PC-9 (cell line): ENCODE results near the gene ZNF75A. TPM values are rescaled to one million over a fixed set of nuclear protein-coding genes. Genes with fewer than 3 reads are reported as not detected.

ENCODE experiments used
- Bru-seq: library from RNA; stranded (reverse); fragments of 400-500 nt; gene quantifications from one replicate; lab custom pipeline; 2021; lab: Mats Ljungman, UMichigan
- BruChase-seq, 2 experiments: library from RNA; stranded (reverse); fragments of 400-500 nt; gene quantifications; one replicate each; lab custom pipeline; 2021; lab: Mats Ljungman, UMichigan
- BruUV-seq: library from RNA; stranded (reverse); fragments of 400-500 nt; replicated peaks from 2 replicates; lab custom pipeline; 2021; lab: Mats Ljungman, UMichigan
- CTCF ChIA-PET: fragments of 300-600 bp; sonication (Branson Sonifier 250); formaldehyde crosslinking; loops from one replicate; lab custom pipeline; 2022; ENCODE audit warnings: antibody characterized with exemption; lab: Charles Lee
- POLR2A ChIA-PET: fragments of 300-600 bp; sonication (Branson Sonifier 250); formaldehyde crosslinking; loops from one replicate; lab custom pipeline; 2022; ENCODE audit warnings: antibody characterized with exemption; ENCODE audit not compliant: unreplicated experiment; lab: Charles Lee
- DNase-seq, 2 experiments: peaks; one replicate each; pipeline versions ENCODE4 v3.0.0 to v3.0.0-alpha.2; 2015 to 2022; ENCODE audit warnings: mixed read lengths in 1 of 2
- H2AFZ ChIP-seq: fragments of 200-600 bp; sonication (generic); 2 replicates; pipeline ENCODE4 v1.8.1; 2017; ENCODE audit warnings: antibody characterized with exemption
- H3F3A ChIP-seq: fragments of 200-600 bp; sonication (generic); 2 replicates; pipeline ENCODE4 v1.8.1; 2017; ENCODE audit warnings: antibody characterized with exemption, mild to moderate bottlenecking, low read depth; ENCODE audit not compliant: insufficient read depth
- H3K27ac ChIP-seq: fragments of 200-600 bp; sonication (generic); 2 replicates; pipeline ENCODE4 v1.6.1; 2016; ENCODE audit warnings: mixed run types
- H3K27me3 ChIP-seq: fragments of 200-600 bp; sonication (generic); 2 replicates; pipeline ENCODE4 v1.6.1; 2016; ENCODE audit warnings: low read depth, mixed run types; ENCODE audit not compliant: insufficient read depth
- H3K36me3 ChIP-seq: fragments of 200-600 bp; sonication (generic); 2 replicates; pipeline ENCODE4 v1.6.1; 2016; ENCODE audit warnings: low read depth, mixed run types
- H3K4me1 ChIP-seq: fragments of 200-600 bp; sonication (generic); replicated peaks from 2 replicates; pipeline ENCODE4 v1.6.1; 2016; ENCODE audit warnings: mixed run types; ENCODE audit not compliant: insufficient read depth
- H3K4me2 ChIP-seq: fragments of 200-600 bp; sonication (generic); 2 replicates; pipeline ENCODE4 v1.6.1; 2017; ENCODE audit warnings: mixed run types
- H3K4me3 ChIP-seq: fragments of 200-600 bp; sonication (generic); 2 replicates; pipeline ENCODE4 v1.6.1; 2016; ENCODE audit warnings: mixed run types
- H3K79me2 ChIP-seq: fragments of 200-600 bp; sonication (generic); 2 replicates; pipeline ENCODE4 v1.6.1; 2017; ENCODE audit warnings: low read depth, mixed run types
- H3K9me2 ChIP-seq: fragments of 200-600 bp; sonication (generic); 2 replicates; pipeline ENCODE4 v1.8.1; 2017; ENCODE audit warnings: mild to moderate bottlenecking; ENCODE audit not compliant: insufficient read depth
- H3K9me3 ChIP-seq: fragments of 200-600 bp; sonication (generic); 2 replicates; pipeline ENCODE4 v1.8.1; 2016; ENCODE audit warnings: low read depth; ENCODE audit not compliant: insufficient read depth
- H4K20me1 ChIP-seq: fragments of 200-600 bp; sonication (generic); 2 replicates; pipeline ENCODE4 v1.8.1; 2017; ENCODE audit not compliant: insufficient read depth
- CTCF ChIP-seq: fragments of 200-600 bp; sonication (generic); conservative IDR thresholded peaks from 2 replicates; pipeline ENCODE4 v1.6.1; 2017; ENCODE audit warnings: mixed run types, antibody characterized with exemption, mild to moderate bottlenecking, moderate library complexity
- EZH2 ChIP-seq: fragments of 200-600 bp; sonication (generic); IDR thresholded peaks from 2 replicates; pipeline ENCODE4 v1.8.0; 2017; ENCODE audit warnings: antibody characterized with exemption, low read depth
- intact Hi-C: fragments of 100-400 bp; cut with micrococcal nuclease; formaldehyde crosslinking; loops from one replicate; pipeline ENCODE4 v1.10.0; 2022; ENCODE audit not compliant: unreplicated experiment
- long read RNA-seq: library from polyadenylated mRNA; stranded (forward); transcript quantifications from one replicate; pipeline ENCODE4 v2.0.0, GENCODE V29; 2022
- total RNA-seq: library from RNA; stranded (reverse); gene quantifications from 2 replicates; pipeline ENCODE4 v1.2.3, GENCODE V29; 2021

ZNF75A gene
- total RNA-seq: 32.2 and 35.2 TPM in 2 replicates
- Bru-seq, nascent RNA: percentile 90 among the genes with signal in this experiment
- percentile 85 among the genes with signal in this experiment for BruChase-seq, experiment 1, labeled RNA remaining after a 2-hour chase
- BruChase-seq, experiment 2, labeled RNA remaining after a 6-hour chase: percentile 78 among the genes with signal in this experiment
- long read RNA-seq, transcript ZNF75A-205 (6 exons, 2,347 nt): major isoform, 5 of 28 reads
- long read RNA-seq, partial matches to known transcripts: 6 of 28 reads
- long read RNA-seq, other reads (novel, unspliced or antisense): 17 of 28 reads

- Histone ChIP-seq H3K27ac (peak within 1 kb of the TSS; percentile 73), H3F3A (peaks cover 33% of the 10 kb centered on the region), H3K27me3 (no peaks in the 10 kb centered on the region), H3K4me3 (peak within 1 kb of the TSS; percentile 94), H3K9me2 (no peaks in the 10 kb centered on the region), H3K36me3 (peaks cover 66% of the 10 kb centered on the region), H2AFZ (peak within 1 kb of the TSS; percentile 89), H3K4me1 (peaks cover 6% of the 10 kb centered on the region; the same call in 1 of the 2 replicates), H3K9me3 (peaks cover 70% of the 10 kb centered on the region), H3K4me2 (peak within 1 kb of the TSS; percentile 89), H3K79me2 (peaks cover 20% of the 10 kb centered on the region), H4K20me1 (no peaks in the 10 kb centered on the region)
- CTCF ChIA-PET: no interaction called here
- intact Hi-C loops: loop anchor here (5.0 kb wide), 1 partner anchor 97 kb away; the partner anchor contains the start of genes ZNF174 and ZSCAN32
- TSS peak; percentile 48 for BruUV-seq
- DNase-seq: peak; percentile 78 to 86
- TF ChIP-seq CTCF: no peak
- TF ChIP-seq EZH2: no peak
- POLR2A ChIA-PET: no interaction called here
Observed at GRCh38 chr16:3305109-3306068, at the start of gene ZNF75A, which contains the start of gene TIGD7. ZNF75A (plus strand) TSS chr16:3305497; CDS start chr16:3308429, 2,932 bp downstream. TIGD7 (minus strand) TSS chr16:3305430; CDS start chr16:3300614, 4,816 bp downstream.

GRCh38 chr16:3256146-3256865 lies 49.0 kb upstream of the ZNF75A start, which contains the start of gene MEFV:
MEFV (minus strand) TSS chr16:3256633; CDS start chr16:3256587, 46 bp downstream.
- Histone ChIP-seq H3K27me3 (0 out of 2 replicates have a peak, but pooled peaks cover 5% of the 10 kb centered on the region), H3K9me2 (no peaks in the 10 kb centered on the region), H3K27ac (no peak within 1 kb of the TSS), H3K4me3 (no peak within 1 kb of the TSS), H3K79me2 (no peaks in the 10 kb centered on the region), H2AFZ (no peak within 1 kb of the TSS), H3K9me3 (no peaks in the 10 kb centered on the region), H3K4me1 (no peaks in the 10 kb centered on the region), H3K4me2 (no peak within 1 kb of the TSS), H4K20me1 (no peaks in the 10 kb centered on the region), H3K36me3 (no peaks in the 10 kb centered on the region), H3F3A (no peaks in the 10 kb centered on the region)
- POLR2A ChIA-PET: interaction anchor here (0.7 kb wide), 1 partner anchor 265 kb away, joined by 4 read pairs; no protein-coding TSS in a partner anchor
- DNase-seq: no peak
- TF ChIP-seq EZH2 (no peak), CTCF (no peak)
- no TSS peak for BruUV-seq
- CTCF ChIA-PET: no interaction called here
- intact Hi-C loops: no loop called here
